Hepatocyte (in vitro differentiated cells): ENCODE data around the gene C16orf89.

ENCODE experiments used
- EZH2 ChIP-seq: fragments of 200-600 bp; sonication (generic); IDR thresholded peaks from 2 replicates; pipeline ENCODE4 v1.6.1; 2016; ENCODE audit warnings: antibody characterized with exemption, mild to moderate bottlenecking, borderline replicate concordance
- EZH2phosphoT487 ChIP-seq: fragments of 200-600 bp; sonication (generic); IDR thresholded peaks from one replicate; pipeline ENCODE4 v1.6.1; 2018; ENCODE audit warnings: antibody characterized with exemption, mild to moderate bottlenecking, low read depth, moderate library complexity; ENCODE audit not compliant: unreplicated experiment, severe bottlenecking
- TF ChIP-seq, protein P1 (sequence below): fragments of 200-600 bp; sonication (generic); IDR thresholded peaks from 2 replicates; pipeline ENCODE4 v1.5.1; 2016; ENCODE audit warnings: antibody characterized with exemption, mild to moderate bottlenecking; ENCODE audit not compliant: poor library complexity

DNA sequence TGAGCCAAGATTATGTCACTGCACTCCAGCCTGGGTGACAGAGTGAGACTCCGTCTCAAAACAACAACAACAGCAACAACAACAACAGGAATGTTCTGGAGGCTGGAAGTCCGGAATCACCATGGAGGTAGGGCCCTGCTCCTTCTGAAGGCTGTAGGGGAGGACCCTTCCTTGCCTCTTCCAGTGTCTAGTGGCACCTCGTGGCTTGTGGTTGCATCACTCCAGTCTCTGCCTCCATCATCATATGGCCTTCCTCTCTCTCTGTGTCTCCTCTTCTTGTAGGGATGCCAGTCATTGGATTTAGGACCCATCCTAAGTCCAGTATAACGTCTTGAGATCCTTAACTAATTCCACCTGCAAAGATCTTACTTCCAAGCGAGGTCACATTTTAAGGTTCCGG is 46.0 kb downstream of the C16orf89 start:
- TF ChIP-seq, protein P1, sequence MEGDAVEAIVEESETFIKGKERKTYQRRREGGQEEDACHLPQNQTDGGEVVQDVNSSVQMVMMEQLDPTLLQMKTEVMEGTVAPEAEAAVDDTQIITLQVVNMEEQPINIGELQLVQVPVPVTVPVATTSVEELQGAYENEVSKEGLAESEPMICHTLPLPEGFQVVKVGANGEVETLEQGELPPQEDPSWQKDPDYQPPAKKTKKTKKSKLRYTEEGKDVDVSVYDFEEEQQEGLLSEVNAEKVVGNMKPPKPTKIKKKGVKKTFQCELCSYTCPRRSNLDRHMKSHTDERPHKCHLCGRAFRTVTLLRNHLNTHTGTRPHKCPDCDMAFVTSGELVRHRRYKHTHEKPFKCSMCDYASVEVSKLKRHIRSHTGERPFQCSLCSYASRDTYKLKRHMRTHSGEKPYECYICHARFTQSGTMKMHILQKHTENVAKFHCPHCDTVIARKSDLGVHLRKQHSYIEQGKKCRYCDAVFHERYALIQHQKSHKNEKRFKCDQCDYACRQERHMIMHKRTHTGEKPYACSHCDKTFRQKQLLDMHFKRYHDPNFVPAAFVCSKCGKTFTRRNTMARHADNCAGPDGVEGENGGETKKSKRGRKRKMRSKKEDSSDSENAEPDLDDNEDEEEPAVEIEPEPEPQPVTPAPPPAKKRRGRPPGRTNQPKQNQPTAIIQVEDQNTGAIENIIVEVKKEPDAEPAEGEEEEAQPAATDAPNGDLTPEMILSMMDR: no peak
- TF ChIP-seq EZH2: no peak
- no peak for TF ChIP-seq EZH2phosphoT487
